Coronary artery (tissue), 2 donors: ENCODE measurements around the gene DYNC1LI2.

Experiments
- DNase-seq: peaks from one replicate; pipeline ENCODE4 v3.0.0-alpha.2; 2017; ENCODE audit warnings: low spot score
- H3K27ac ChIP-seq, 2 donors: fragments of 200-600 bp; sonication (generic); one replicate each; pipeline ENCODE4 v1.5.1; 2016 to 2019
- H3K4me3 ChIP-seq: fragments of 200-600 bp; sonication (generic); 2 replicates; pipeline ENCODE4 v1.5.1; 2016; ENCODE audit warnings: mild to moderate bottlenecking, moderate library complexity
- CTCF ChIP-seq: fragments of 200-600 bp; sonication (generic); IDR thresholded peaks from one replicate; pipeline ENCODE4 v1.5.1; 2019; ENCODE audit warnings: antibody characterized with exemption

Gene DYNC1LI2

GRCh38 chr16:66776457-66776856, 25.0 kb upstream of the DYNC1LI2 start:
- no peak for TF ChIP-seq CTCF
- no peak for DNase-seq
- Histone ChIP-seq H3K27ac (no peak overlapping the region), H3K4me3 (no peak overlapping the region)

- no peak for TF ChIP-seq CTCF
- no peak overlapping the region for H3K4me3 ChIP-seq
- DNase-seq: no peak
- no peak overlapping the region for H3K27ac ChIP-seq
Measured at GRCh38 chr16:66774981-66775380, 23.6 kb upstream of the DYNC1LI2 start.

GRCh38 chr16:66758086-66758485, 6.7 kb upstream of the DYNC1LI2 start:
- H3K4me3 ChIP-seq: no peak overlapping the region
- DNase-seq: no peak
- TF ChIP-seq CTCF: no peak
- no peak overlapping the region for H3K27ac ChIP-seq

GRCh38 chr16:66754819-66755218, 3.4 kb upstream of the DYNC1LI2 start:
- Histone ChIP-seq H3K27ac (no peak overlapping the region), H3K4me3 (no peak overlapping the region)
- no peak for DNase-seq
- TF ChIP-seq CTCF: no peak

- Histone ChIP-seq H3K27ac (no peak overlapping the region), H3K4me3 (no peak overlapping the region)
- no peak for DNase-seq
- TF ChIP-seq CTCF: no peak
Measured at GRCh38 chr16:66754211-66754610, 2.8 kb upstream of the DYNC1LI2 start.

- H3K27ac ChIP-seq: no peak overlapping the region
- no peak for DNase-seq
- H3K4me3 ChIP-seq: no peak overlapping the region
- no peak for TF ChIP-seq CTCF
Measured at GRCh38 chr16:66752958-66753357, 1.5 kb upstream of the DYNC1LI2 start.

- no peak overlapping the region for H3K27ac ChIP-seq
- no peak for TF ChIP-seq CTCF
- peak overlapping the region; percentile 98 for H3K4me3 ChIP-seq
- no peak for DNase-seq
Measured at GRCh38 chr16:66752379-66752778, 970 bp upstream of the DYNC1LI2 start.
